Cerebellar nuclear complex (tissue), 1 donor: ENCODE measurements around the gene NDUFS4.
"Not testable (repeated sequence)": the region's sequence is repeated elsewhere in the genome, so short reads cannot be mapped to it uniquely, and the experiment has no call there.

Experiments used
- DNase-seq, 2 experiments: peaks; one replicate each; lab custom pipeline; 2025; lab: John Stamatoyannopoulos, UW

The NDUFS4 gene

DNA sequence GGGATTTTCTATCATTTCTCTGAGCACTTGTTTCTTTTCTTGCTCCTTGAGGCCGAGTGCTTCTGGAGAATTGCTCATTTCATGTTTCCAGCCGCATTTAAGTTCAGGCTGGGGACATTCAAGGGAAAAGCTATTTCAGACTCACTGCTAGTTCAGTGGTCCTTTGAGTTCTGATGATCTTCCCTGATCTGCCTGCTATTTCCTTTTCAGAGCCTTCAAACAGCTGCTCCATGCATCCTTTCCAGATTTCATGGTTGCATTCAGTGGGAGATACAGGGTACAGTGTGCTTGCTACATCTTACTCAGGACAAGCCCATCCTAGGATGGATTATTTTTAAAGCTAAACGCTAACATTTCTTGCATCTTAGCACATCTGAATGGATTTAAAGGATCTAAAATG is 14.7 kb downstream of the NDUFS4 start:
- DNase-seq, result no peak

DNA sequence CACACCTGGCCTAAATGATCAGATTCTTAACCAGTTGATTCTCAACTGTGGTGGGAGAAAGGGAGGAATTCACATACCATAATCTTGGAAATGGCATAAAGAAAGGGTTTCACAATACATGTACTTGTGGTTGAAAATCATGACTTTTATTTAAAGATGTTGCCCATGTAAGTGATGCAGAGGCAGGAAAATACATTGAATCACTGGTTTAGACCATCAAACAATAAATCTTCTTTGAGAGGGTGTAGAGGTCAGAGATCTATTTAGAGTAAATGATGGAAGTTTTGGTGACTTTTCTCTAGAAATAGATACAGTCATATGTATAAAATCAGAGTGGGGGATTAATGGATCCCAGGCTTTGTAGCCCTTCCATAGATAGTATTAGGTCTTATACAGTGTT is 15.4 kb downstream of the NDUFS4 start:
- DNase-seq, result no peak

DNA sequence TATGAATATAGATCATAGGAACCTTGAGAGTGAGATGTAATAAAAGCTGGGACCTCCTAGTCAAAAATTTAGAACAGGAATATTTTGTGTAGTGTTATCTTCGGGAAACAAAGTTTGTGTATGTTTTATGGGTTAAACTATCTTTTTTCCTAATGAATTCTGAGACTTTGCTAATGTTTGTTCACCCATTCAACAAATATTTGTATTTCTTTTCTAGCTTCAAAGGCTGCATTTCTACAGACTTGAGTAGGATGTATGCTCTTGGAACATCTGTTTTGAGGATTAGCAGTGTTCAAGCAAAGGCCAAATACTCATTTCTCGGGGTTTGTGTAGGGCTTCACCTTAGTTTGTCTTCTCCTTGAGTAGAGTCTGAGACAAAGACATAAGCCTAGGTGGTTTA is 16.2 kb downstream of the NDUFS4 start:
- DNase-seq, result no peak

- DNase-seq, result no peak
Observed at GRCh38 chr5:53578854-53579253, 18.4 kb downstream of the NDUFS4 start.

DNA sequence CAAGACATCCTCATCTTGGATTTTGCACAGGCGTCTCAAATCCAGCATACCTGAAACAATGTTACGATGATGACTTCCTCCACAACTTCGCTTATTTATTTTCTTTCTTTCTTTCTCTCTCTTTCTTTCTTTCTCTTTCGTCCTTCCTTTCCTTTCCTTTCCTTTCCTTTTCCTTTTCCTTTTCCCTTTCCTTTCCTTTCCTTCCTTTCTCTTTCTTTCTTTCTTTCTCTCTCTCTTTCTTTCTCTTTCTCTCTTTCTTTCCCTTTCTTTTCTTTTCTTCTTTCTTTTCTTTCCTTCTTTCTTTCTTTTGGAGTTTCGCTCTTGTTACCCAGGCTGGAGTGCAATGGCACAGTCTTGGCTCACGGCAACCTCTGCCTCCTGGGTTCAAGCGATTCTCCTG is 20.1 kb downstream of the NDUFS4 start:
- DNase-seq, result no peak

DNA sequence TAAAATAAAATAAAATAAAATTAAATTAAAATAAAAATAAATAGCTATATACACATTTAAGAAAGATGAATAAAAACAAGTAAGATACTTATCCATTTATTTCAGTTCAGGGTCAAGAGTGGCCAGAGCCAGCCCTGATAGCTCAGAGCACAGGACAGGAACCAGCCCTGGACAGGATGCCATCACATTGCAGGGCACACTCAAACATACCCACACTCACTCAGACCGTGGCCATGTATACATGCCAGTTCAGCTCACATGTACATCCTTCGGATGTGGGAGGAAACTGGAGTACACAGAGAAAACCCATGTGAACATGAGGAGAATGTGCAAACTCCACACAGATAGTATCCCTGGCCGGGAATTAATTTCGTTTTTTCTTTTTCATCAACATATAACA is 21.8 kb downstream of the NDUFS4 start:
- no peak for DNase-seq

GRCh38 chr5:53590759-53591158 is 30.3 kb downstream of the NDUFS4 start:
- DNase-seq, result no peak

DNA sequence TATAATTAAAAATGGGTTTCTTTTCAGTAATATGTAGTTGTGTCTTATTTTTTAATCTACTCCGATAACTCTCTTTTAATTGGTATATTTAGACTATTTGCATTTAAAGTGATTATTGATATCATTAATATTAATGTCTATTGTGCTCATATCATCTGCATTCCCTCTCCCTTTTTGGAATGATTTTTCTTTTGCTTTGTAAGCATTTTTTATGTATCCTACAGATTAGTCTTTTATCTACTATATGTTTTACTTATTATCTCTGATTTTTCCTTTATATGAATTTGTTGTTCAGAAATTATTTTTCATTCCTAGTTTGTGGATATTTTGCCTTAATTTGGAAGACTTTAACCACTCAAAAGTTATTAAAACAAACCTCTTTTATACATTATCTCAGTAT is 34.0 kb downstream of the NDUFS4 start:
- no peak for DNase-seq

- DNase-seq, result no peak
Observed at GRCh38 chr5:53597894-53598293, 37.5 kb downstream of the NDUFS4 start.

DNA sequence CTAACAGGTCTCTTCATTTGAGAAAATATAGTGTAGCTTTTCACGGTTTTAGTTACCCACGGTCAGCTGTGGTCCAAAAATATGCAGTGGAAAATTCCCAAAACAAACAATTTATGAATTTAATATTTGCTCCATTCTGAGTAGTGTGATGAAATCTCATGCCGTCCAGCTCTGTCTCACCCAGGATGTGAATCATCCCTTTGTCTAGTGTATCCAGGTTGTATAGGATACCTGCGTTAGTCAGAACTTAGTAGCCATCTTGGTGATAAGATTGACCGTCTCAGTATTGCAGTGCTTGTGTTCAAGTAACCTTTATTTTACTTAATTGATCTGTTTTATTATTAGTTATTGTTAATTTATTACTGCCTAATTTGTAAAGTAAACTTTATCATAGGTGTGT is 41.1 kb downstream of the NDUFS4 start:
- DNase-seq, result no peak

GRCh38 chr5:53603009-53603687 is 42.7 kb downstream of the NDUFS4 start:
- no peak for DNase-seq

GRCh38 chr5:53604309-53604708 is 43.9 kb downstream of the NDUFS4 start:
- DNase-seq, result no peak

- DNase-seq, result no peak
Observed at GRCh38 chr5:53607886-53608285, 47.4 kb downstream of the NDUFS4 start.

- DNase-seq, result not testable (repeated sequence)
Observed at GRCh38 chr5:53608897-53609296, 48.5 kb downstream of the NDUFS4 start.

- no peak for DNase-seq
Observed at GRCh38 chr5:53613061-53613460, 52.6 kb downstream of the NDUFS4 start.

GRCh38 chr5:53613536-53613935 is 53.1 kb downstream of the NDUFS4 start:
- no peak for DNase-seq

DNA sequence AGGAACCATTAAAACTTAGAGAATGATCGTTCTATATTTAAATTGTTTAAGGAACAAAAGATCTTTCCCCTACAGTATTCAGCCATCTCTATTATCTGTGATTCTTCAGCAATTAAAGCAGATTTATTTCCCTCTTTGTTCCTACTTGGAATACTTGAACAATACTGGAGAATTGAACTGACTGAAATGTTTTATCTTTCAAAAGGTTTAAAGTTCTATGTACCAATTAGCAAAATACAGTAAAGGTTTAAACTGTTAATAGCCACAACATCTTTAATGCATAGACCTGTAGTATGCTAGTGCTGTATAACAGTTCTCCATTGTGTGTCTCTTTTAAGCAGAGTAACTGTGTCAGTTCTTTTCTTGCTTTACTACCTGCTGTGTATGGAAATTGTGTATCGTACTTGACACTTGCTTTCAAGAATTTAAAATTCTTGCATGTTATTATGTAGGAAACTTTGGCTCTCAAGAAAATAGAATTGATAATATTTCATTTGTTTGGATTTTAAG is 54.0 kb downstream of the NDUFS4 start:
- DNase-seq, result no peak

GRCh38 chr5:53616939-53617549 is 56.6 kb downstream of the NDUFS4 start:
- no peak for DNase-seq

- DNase-seq, result no peak
Observed at GRCh38 chr5:53631251-53631650, 70.8 kb downstream of the NDUFS4 start.

DNA sequence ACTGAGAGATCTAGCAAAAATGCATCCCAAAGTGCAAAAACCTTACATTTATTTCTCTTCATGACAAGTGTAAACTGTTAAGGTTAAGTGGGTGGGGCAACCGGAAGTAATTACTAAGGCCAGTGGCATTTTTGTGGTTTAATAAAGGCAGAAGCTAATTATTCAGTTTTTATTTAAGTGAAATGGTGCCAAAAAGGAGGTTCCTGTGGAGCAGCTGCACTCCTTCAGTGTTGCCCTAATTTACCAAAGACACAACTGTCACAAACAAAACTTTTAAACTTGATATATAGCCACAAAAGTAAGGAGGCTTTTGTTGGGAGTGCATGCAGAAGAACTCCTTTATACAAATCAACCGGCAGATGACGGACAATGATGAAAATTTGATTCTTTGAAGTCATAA is 81.6 kb downstream of the NDUFS4 start:
- no peak for DNase-seq

DNA sequence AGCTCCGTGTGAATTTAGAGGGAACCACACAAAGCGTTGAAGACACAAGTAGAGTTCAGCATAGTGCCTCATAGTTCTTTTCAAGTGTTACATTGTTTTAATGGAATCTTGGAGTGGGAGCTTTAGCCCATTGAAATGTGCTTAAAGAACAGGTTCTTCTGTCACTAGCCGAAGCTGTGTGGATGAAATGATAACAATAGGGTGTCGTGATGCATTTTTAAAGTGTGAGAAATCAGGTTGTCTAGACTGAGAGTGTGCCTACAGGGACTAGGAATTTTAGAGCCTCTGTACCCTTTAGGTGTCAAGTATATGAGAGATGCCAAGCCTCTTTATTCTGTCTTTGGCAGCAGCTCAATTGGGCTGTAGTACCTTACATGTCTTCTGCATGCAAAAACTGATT is 83.0 kb downstream of the NDUFS4 start:
- no peak for DNase-seq

DNA sequence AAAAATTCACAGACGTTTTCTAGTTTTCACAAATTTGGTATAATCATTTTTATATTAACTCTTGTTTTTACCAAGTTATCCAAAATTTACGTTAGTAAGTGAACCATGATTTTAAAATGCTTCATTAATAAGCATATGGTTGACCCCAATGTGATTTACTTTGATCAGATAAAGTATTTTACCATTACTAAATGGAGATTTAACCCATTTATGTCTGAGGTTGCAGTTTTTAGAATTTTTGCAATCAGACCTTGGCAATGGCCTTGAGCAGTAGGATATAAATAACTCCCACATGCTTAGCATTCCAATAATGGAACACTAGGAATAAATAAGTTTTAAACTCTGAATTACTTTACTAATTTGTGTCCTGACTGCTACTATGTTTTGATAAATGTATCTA is 84.6 kb downstream of the NDUFS4 start:
- no peak for DNase-seq

- no peak for DNase-seq
Observed at GRCh38 chr5:53649352-53649751, 88.9 kb downstream of the NDUFS4 start.

- not testable (repeated sequence) for DNase-seq
Observed at GRCh38 chr5:53660573-53660972, 100.1 kb downstream of the NDUFS4 start.
